GM23248 (cell line): ENCODE results near the gene MARCHF2.

Experiments
- EZH2 ChIP-seq: fragments of 200-600 bp; sonication (generic); IDR thresholded peaks from 2 replicates; pipeline ENCODE4 v1.6.1; 2018; ENCODE audit warnings: antibody characterized with exemption, mild to moderate bottlenecking; ENCODE audit not compliant: insufficient read depth, poor library complexity, severe bottlenecking
- EZH2phosphoT487 ChIP-seq: fragments of 200-600 bp; sonication (generic); IDR thresholded peaks from 2 replicates; pipeline ENCODE4 v1.6.1; 2018; ENCODE audit warnings: antibody characterized with exemption, moderate library complexity, mild to moderate bottlenecking, low read depth; ENCODE audit not compliant: insufficient read depth

GRCh38 chr19:8430650-8431049, 17.5 kb downstream of the MARCHF2 start:
- no peak for TF ChIP-seq EZH2
- TF ChIP-seq EZH2phosphoT487 = no peak
